DOHH2 (cell line): Measurements from ENCODE around the gene UPK1B.

Experiments used
- CTCF ChIP-seq: fragments of 200-600 bp; sonication (generic); IDR thresholded peaks from one replicate; pipeline ENCODE4 v1.5.1; 2014; ENCODE audit warnings: antibody characterized with exemption, mild to moderate bottlenecking, low read depth, low read length; ENCODE audit not compliant: poor library complexity, severe bottlenecking
- EZH2phosphoT487 ChIP-seq: fragments of 200-600 bp; sonication (generic); IDR thresholded peaks from 2 replicates; pipeline ENCODE4 v1.6.1; 2017; ENCODE audit warnings: borderline replicate concordance, mild to moderate bottlenecking, antibody characterized with exemption, low read length, moderate library complexity, mixed read lengths

- no peak for TF ChIP-seq CTCF
- no peak for TF ChIP-seq EZH2phosphoT487
Observed at GRCh38 chr3:119161240-119161639, 12.2 kb upstream of the UPK1B start.
